HG02571 (cell line): Measurements from ENCODE around the gene PCP4.

ENCODE experiments used
- ATAC-seq: cut with Tn5 transposase; IDR thresholded peaks from one replicate; pipeline ENCODE4 v1.9.1; 2021; ENCODE audit warnings: mild to moderate bottlenecking, moderate library complexity; ENCODE audit not compliant: unreplicated experiment

The PCP4 gene

DNA sequence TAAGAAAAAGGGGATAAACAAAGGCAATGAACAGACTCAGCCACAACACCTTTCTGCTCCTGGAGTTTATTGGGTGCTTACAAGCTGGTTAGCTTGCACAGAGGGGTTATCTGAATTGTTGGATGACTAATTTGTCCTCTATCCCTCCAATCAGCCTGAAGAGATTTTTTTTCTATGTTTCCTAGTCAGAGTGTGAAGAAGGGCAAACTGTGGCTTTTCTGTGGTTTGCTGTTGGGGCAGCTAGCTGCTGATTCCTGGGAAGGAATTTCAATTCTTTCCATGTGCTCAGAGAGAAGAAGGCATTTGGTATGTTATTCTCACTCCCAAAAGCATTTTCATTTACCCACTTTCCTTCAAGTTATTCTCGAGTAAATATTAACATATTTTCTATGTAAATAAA, 48.6 kb downstream of the PCP4 start:
- no peak for ATAC-seq

DNA sequence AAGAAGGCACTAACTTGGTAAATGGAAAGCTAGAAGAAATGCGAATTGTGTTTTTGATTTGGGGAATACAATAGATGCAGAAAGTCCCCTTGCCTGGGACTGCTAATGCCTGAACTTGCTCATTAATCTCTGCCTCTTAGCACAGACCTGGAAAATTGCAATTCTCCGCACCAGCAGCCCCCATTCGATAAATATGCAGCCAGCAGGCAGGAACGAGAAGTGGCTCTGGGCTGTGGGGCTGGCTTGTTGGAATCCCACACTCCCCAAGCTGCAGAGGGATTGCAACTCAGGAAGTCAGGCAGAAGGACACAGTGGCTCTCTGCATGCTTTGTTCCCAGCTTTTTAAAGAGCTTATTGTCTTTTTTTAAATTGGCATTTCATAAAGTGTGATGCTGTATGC, 51.3 kb downstream of the PCP4 start:
- no peak for ATAC-seq

DNA sequence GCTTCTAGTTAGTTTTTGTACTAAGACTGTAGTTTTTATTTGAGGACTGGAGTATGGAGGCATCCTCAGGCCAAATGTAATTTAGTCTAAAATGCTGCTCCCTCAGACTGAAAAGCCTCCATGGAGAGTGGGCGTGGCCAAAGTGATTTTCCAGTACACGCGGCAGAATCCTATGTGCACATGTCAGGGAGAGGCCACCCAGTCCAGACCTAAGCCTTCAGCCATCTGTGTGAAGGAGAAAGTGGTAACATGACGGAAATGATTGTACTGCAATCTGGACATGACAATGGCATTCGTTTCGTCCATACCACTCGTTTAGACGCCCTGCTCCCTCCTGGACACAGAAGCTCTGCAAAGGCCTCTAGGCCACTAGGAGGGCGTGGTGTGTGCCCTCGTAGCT, 56.2 kb downstream of the PCP4 start:
- no peak for ATAC-seq

DNA sequence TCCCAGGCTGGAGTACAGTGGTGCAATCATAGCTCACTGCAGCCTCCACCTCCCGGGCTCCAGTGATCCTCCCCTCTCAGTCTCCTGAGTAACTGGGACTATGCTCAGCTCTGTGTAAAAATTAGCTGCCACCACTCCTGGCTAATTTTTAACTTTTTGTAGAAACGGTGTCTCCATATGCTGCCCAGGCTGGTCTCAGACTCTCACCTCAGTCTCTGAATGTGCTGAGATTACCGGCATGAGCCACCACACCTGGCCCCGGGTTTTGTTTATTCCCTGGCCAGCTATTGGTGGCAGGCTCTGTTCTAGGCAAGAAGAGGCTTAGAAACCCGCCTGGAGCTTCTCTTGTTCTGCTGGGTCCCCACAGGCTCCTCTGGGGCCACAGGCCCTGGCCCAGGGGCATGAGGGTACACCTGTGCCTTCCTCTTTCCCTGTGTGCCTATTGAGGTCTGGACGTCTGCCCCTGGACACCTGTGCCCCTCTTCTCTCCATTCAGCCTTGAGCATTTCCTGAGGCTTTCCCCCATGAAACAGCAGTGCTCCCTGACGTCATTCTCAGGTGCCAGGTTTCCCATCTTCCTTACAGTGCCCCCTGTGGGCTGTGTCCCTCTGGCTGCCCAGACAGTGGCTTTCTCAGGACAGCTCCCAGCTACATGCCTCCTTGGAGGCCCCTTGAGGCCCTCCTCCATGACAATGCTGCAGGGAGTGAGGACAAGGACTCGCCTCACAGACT, 57.5 kb downstream of the PCP4 start:
- no peak for ATAC-seq

DNA sequence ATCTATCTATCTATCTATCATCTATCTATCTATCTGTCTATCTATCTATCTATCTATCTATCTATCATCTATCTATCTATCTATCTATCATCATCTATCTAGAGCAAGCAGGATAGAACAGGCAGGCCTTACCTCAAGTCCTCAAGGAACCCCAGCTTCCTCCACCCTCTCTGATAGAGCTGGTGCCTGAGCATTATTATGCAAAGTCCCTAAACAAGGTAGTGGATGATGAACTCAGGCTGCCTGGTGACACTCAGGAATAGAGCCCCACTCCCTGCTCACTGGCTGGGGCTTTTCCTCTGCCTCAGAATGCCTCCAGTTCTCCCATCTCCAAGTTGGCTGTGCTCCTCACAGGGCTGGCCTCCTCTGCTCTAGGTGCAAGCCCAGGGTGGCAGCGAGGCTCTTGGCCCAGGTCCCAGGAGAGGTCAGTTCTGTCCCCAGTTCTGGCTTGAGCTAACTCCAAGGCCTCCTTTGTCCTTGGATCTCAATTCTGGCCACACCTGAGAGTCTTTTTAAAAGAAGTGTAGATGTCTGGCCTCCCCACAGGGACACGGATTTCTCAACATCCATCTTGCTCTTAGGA, 60.2 kb downstream of the PCP4 start:
- no peak for ATAC-seq

DNA sequence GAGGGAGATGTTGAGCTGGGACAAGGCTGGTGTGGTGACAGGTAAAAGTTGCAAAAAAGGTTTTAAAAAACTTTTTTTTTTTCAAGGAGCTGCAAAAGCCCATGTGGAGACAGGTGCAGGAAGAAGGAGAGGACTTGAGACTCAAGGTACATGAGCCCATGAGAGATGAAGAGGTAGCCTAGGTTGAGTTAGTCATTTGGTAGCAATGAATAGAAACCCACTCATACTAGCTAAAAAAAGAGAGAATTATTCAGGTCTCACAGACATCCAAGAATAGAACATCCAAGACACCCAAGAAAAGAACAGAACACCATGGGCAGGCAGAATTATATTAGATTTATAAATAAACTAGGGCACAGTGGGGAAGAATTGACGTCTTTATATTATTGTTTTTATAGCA, 65.1 kb downstream of the PCP4 start:
- ATAC-seq, result no peak

DNA sequence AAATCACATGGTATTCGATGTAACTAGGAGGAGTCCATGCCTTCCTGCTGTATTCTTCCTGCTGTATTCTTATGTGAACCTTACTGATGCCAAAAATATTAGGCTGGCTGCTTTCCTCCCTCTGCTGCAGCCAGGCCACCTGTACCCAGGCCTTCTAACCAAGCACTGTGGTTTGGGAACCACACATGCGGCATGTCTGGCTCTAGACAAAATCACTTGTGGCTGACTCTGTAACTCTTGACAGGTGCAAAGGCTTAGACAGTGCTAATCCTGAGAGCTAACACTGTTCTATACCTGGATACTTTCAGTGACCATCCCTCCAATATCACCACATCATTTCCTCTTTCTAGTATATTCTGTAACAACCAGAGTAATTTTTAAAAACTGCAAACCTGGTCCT, 67.7 kb downstream of the PCP4 start:
- no peak for ATAC-seq

DNA sequence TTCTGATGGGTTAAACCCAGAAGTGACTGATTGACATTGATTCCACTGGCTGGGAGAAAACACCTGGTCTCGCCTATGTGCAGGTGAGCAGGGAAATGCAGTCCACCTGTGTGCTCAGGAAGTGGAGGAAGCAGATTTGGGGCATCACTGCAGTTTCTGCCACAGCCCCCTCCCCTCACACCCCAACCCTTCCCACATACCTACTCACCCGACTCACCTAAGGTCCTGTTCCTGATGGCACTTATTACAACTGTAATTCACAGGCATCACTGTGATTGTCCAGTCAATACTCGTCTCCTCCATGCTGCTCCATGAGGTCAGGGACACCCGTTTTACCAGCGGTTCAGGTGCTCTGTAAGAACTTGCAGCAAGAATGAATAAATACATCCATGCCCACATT, 68.5 kb downstream of the PCP4 start:
- no peak for ATAC-seq

DNA sequence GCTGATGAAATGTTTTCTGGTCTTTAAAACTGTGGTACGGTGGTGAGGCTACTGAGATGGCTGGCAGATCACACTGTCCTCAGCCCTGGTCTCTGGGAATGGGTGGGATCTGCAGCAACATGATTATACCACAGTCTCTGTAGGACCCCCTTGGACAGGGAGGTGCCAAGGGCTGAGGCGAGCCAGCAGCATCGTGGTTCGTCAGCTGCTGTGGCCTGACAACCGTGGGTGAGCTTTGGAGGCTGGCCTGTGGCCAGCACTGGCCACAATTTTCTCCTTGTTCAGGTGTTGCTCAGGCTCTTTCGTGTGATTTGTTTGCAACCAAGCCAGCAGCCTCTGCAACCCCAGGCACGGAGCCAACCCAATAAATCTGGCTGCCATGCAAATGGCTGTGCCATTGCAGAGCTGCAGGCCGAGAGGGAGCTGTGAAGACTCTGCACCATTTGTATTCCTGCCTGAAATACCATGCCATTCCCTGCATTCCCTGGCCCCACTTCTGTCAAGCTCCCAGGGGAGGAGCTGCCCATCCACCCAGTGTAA, 70.9 kb downstream of the PCP4 start:
- ATAC-seq, result no peak

DNA sequence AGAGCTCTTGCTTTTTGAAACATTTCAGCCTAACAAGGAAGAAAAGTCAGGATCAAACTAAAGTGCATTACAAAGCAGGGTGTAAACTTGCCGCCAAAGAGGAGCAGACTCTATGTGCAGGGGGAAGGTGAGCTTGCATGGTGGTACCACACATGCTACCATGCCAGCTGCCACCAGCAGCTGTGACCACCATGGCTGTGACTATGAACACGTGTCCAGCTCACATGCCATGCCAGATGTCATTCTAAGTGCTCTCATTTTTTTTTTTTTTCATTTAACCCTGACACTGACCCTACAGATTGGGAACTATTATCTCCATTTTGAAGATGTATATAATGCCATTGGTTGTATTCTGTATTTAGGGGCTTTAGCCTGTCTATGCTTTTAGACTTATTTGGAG, 79.0 kb downstream of the PCP4 start:
- ATAC-seq, result no peak

DNA sequence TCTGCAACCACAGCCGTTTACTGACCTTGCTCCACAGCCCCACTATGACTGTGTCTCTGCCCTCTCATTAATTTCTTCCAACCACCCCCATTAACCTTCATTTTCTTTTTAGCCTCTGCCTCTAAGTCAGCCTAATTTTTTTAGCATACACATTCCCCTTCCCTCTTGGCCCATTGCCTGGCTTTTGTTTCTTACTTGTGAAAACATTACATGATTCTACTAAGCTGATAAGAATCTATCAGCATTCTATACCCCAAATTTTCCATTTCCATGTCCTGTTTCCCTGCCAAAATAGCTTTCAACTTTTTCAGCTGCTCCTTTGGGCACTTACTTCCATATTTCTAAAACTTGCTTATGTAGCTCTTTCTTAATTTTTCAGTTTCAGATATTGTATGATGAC, 79.8 kb downstream of the PCP4 start:
- no peak for ATAC-seq

DNA sequence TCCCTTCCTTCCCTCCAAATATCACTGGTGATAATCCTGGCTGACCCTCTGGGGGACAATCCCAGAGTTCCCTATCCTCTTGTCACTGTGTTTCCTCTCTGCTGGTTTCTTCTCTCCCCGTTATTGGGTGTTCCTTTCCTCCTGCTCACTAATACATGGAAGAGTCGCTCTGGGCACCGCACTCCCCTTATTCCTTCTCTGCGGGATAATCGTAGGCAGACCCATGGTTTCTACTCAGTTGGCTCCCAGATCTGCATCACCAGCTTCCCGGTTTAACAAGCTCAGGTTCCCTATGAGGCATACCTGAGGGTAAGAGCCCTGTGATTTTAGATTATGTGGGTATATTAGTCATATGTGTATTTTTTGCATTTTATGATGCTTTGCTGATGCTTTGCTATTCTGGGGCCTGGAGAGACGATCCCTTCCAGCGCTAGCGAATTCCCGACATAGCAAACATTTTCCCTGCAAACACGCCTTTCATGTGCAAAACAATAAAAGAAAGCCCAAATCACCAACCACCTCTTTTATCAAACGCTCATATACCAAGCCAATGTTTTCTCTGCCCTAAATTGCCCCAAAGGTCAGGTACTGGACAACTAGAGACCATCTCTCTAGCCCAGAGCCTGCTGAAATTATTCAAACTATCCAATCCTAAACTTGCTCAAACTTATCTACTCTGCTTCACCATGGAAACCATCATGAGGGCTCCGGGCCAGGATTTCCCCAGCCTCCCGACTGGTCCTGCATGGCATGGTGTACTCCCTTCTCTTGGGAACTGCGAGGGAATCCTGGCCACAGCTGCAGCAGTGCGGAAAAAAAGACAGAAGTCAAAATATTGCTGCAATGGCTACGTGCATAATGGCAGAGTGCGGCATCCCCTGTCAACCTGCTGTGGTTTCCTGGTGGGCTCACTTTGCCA, 84.2 kb downstream of the PCP4 start:
- no peak for ATAC-seq

DNA sequence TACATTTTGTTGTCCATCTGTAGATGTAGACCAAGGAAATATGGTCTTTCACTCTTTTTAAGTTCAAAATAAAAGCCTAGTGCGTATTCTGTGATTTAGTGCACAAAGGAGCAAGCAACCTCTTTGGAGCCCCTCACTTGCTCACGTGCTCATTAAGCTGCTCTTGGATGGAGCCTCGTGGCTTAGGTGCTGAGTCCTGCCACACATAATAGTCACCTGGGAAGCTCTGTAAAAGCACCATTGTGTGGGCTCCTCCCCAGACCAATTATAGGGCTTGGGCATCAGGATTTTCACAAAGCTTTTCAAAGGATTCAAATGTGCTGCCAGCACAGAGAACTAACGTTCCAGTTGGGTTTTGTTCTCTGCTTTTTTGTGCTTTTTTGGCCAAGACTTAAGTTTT, 85.0 kb downstream of the PCP4 start:
- ATAC-seq, result no peak

DNA sequence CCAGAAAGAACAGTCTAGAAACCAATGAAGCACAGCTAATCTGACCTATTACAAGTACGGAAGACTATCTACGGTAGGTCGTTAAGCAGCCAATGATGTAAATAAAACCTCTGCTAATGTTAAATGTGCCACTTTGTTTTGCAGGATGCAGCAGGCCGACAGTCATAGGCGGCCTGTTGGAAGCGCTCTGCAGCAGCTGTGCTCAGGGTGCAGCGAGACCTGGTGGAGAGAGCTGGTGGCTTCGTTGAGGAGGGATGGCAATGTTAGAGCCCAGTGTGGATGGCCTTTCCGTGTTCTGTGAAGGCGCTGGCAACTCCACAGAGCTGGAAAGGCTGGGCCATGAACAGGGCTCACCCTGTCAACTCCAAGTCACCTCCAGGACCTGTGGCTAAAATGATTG, 87.3 kb downstream of the PCP4 start:
- ATAC-seq, result no peak

DNA sequence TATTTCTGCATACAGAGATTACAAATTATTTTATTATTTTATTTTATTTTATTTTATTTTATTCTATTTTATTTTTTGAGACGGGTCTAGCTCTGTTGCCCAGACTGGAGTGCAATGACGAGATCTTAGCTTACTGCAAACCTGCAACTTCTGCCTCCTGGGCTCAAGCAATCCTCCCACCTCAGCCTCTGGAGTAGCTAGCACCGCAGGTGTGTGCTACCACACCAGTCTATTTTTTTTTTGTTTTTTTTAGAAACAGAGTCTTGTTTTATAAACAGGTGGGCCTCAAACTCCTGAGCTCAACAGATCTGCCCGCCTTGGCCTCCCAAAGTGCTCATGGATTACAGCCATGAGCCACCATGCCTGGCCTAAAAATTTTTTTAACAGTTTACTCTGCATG, 88.1 kb downstream of the PCP4 start:
- ATAC-seq, result no peak

DNA sequence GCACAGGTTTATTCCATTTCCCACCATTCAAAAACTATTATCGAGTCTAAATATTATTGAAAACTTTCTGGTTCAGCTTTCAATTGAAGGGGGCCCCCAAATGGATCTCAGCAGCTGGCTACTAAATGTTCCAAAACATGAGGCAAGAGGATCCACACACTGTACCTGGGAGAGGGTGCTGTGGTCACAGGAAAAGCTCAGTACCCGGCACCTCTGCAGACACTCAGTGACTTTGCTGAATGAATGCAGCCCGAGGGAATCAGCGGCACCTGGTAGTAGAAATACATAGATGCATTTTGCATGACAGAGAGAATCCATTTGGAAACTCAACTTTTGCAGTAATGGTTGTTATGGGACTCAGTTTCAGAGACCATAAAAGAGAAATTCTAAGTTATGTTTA, 89.3 kb downstream of the PCP4 start:
- no peak for ATAC-seq

DNA sequence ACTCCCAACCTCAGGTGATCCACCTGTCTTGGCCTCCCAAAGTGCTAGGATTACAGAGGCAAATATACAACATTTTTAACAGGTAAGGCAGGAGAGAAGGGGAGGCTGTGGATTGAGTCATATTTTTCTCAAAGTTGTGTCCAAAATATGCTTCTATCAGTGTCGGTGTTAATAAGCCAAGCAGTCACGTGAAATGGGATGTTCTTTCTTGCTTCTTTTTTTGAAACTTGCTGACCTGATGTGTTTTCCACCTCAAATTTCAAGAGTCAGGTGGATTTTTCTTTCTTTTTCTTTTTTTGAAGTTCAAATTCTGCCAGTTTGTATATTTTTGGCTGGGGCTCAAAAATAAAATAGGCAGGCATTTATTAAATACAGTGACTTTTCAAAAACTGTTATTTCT, 91.5 kb downstream of the PCP4 start:
- no peak for ATAC-seq

DNA sequence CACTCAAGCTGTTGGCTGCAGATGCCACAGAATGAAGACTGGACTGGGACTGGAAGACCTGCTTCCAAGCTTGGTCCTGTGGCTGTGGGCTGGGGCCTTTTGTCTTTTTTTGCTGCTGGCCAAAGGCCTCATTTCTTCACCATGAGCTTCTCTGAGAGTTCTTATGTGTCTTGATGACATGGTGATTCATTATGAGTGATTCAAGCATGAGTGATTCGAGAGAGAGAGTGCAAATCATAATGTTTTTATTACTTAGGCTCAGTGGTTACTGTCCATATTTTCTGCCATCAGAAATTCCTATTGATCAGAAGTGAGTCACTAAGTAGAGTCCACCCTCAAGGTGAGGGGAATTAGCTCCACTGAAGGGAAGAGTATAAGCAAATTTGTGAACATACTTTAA, 94.0 kb downstream of the PCP4 start:
- ATAC-seq, result no peak

DNA sequence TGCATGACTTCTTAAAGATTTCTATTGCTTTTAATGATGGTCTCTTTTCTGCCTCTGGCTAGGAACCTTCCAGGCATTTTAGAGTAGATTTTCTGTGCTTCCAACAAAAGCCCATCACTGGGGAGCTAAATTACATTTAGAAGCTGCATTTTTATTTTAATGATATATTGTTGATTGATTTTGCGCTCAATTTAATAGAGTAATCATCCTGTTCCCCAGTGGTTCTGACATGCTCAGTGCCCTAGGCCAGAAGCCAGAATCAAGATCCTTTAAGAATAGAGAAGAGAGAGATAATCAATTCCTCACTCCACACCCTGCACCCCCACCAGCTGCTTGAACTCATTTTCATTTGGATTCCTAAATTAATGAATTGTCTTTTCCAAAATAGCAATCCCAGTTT, 97.8 kb downstream of the PCP4 start:
- ATAC-seq, result no peak

DNA sequence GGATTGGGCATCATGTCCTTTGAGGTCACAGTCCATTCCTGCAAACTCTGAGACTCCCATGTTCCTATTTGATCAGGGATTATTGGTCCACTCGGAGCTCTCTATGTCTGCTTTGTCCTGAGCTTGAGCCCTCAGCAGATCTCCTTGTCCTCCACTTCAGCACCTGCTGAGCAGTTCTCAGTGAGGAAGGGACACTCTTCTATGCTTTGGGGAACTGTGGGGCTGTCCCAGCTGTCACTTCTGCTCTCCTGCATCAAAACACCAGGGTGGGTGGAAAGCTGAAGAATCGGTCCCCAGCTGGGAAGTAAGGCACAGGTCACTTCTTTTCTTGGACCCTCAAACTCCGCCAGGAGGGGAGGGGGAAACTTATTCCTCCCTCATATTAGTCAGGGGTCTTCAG, 99.5 kb downstream of the PCP4 start:
- ATAC-seq, result no peak

DNA sequence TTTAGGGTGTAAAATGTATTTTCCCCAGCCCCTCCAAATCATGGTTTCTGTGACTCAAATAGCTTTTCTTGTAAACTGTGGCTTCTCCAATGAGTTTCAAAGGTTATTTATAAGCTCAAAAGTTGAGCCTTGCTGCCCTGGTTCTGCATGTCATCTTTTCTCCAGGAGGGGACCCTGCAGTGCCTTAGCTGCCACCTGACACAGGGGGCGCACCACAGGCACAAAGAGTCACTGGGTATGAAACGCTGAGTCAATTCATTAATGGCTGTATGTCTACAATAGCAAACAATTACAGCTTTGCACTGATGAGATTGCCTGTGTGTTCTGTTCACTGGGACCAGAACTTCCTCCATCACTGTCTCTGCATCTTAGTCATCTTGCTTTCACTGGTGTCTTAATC, 100.8 kb downstream of the PCP4 start:
- no peak for ATAC-seq
